SK-N-SH treated with all-trans-retinoic acid at 6 μM for 48 hours (cell line): ENCODE results near the gene CAMK2A.

ENCODE experiments used
- ATAC-seq: fragments of 200-7000 bp; cut with Tn5 transposase; 3 replicates; pipeline ENCODE4 v1.9.1; 2020; ENCODE audit warnings: mild to moderate bottlenecking, moderate library complexity
- ARNTL ChIP-seq: fragments of 450-650 bp; formaldehyde crosslinking; IDR thresholded peaks from 2 replicates; pipeline ENCODE4 v1.5.0; 2020; ENCODE audit warnings: low read depth, mild to moderate bottlenecking, moderate library complexity, borderline replicate concordance
- BACH2 ChIP-seq: fragments of 250-450 bp; sonication (Bioruptor Pico); IDR thresholded peaks from 2 replicates; pipeline ENCODE4 v1.9.0; 2021; ENCODE audit warnings: mild to moderate bottlenecking, borderline replicate concordance
- ESRRG ChIP-seq: fragments of 250-450 bp; sonication (Bioruptor Pico); IDR thresholded peaks from 2 replicates; pipeline ENCODE4 v1.6.1; 2021; ENCODE audit warnings: mild to moderate bottlenecking
- ISL1 ChIP-seq: fragments of 250-450 bp; sonication (Bioruptor Pico); IDR thresholded peaks from 2 replicates; pipeline ENCODE4 v2.1.2; 2022; ENCODE audit warnings: mild to moderate bottlenecking, moderate library complexity
- OSR1 ChIP-seq: fragments of 250-450 bp; sonication (Bioruptor Pico); IDR thresholded peaks from 2 replicates; pipeline ENCODE4 v1.8.0; 2022; ENCODE audit warnings: moderate library complexity, mild to moderate bottlenecking, inconsistent platforms
- RARB ChIP-seq: fragments of 250-450 bp; sonication (Bioruptor Pico); IDR thresholded peaks from 2 replicates; pipeline ENCODE4 v1.8.0; 2021; ENCODE audit warnings: mild to moderate bottlenecking, moderate library complexity
- SNAI2 ChIP-seq: fragments of 250-450 bp; sonication (Bioruptor Pico); IDR thresholded peaks from 2 replicates; pipeline ENCODE4 v1.5.0; 2020; ENCODE audit warnings: mild to moderate bottlenecking, moderate library complexity
- TCF4 ChIP-seq: fragments of 250-450 bp; sonication (Bioruptor Pico); IDR thresholded peaks from 2 replicates; pipeline ENCODE4 v1.8.0; 2021; ENCODE audit warnings: mild to moderate bottlenecking, moderate library complexity, borderline replicate concordance
- TOX ChIP-seq: fragments of 250-450 bp; sonication (Bioruptor Pico); IDR thresholded peaks from 2 replicates; pipeline ENCODE4 v1.8.0; 2021; ENCODE audit warnings: mild to moderate bottlenecking, moderate library complexity, borderline replicate concordance
- ZC3H10 ChIP-seq: fragments of 250-450 bp; sonication (Bioruptor Pico); IDR thresholded peaks from 2 replicates; pipeline ENCODE4 v1.5.1; 2021; ENCODE audit warnings: mild to moderate bottlenecking, moderate library complexity
- ZFP3 ChIP-seq: fragments of 250-450 bp; sonication (Bioruptor Pico); IDR thresholded peaks from 2 replicates; pipeline ENCODE4 v1.5.0; 2020; ENCODE audit warnings: mild to moderate bottlenecking, moderate library complexity
- ZFP30 ChIP-seq: fragments of 450-650 bp; formaldehyde crosslinking; IDR thresholded peaks from 2 replicates; pipeline ENCODE4 v1.5.0; 2022; ENCODE audit warnings: mild to moderate bottlenecking, moderate library complexity
- ZNF565 ChIP-seq: fragments of 450-650 bp; formaldehyde crosslinking; conservative IDR thresholded peaks from 2 replicates; pipeline ENCODE4 v1.5.0; 2020; ENCODE audit warnings: low read depth, mild to moderate bottlenecking, moderate library complexity
- ZNF70 ChIP-seq: fragments of 450-650 bp; formaldehyde crosslinking; IDR thresholded peaks from 2 replicates; pipeline ENCODE4 v1.5.0; 2020; ENCODE audit warnings: mild to moderate bottlenecking, moderate library complexity
- ZNF8 ChIP-seq: fragments of 450-650 bp; formaldehyde crosslinking; IDR thresholded peaks from 2 replicates; pipeline ENCODE4 v1.5.0; 2020; ENCODE audit warnings: mild to moderate bottlenecking, moderate library complexity
- TF ChIP-seq, protein P1 (sequence below): fragments of 250-450 bp; sonication (Bioruptor Pico); IDR thresholded peaks from 2 replicates; pipeline ENCODE4 v1.5.0; 2020; ENCODE audit warnings: mild to moderate bottlenecking, moderate library complexity
- TF ChIP-seq, protein P2 (sequence below): fragments of 250-450 bp; sonication (Bioruptor Pico); IDR thresholded peaks from 2 replicates; pipeline ENCODE4 v1.5.1; 2020; ENCODE audit warnings: low read depth, mild to moderate bottlenecking, moderate library complexity
- TF ChIP-seq, protein P3 (sequence below): fragments of 250-450 bp; sonication (Bioruptor Pico); IDR thresholded peaks from 2 replicates; pipeline ENCODE4 v1.8.0; 2020; ENCODE audit warnings: mild to moderate bottlenecking, moderate library complexity, borderline replicate concordance

Gene CAMK2A

DNA sequence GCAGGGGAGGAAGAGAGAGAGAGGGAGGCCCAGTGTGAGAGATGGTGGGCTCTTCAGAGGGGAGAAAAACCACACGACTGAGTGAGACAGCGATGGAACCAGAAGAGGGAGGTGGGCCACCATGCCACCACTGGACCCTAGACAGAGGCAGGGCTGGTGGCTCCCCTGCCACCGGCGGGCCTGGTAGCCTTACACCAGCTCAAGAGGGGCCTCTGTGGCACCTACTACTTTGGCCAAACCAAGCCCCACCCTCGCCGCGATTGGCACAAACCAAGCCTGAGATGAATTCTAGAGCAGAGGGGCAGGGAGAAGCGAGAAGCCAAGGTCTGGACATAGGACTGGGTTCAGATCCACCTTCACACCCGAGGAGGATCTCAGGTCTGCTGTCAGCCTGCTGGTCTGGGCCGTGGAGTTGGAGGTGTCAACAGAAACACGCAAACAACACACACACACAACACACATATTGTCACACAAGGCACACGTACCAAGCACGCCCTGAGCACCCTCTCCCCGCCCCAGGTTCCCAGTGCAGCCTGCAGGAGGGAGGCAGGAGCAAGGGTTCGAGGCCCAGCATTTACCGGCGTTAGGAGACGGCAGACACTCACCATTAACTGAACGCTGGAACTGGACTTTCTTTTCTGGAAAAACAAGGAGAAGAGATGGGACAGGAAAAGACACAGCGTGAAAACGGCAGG, 50.3 kb downstream of the CAMK2A start:
- no peak for TF ChIP-seq BACH2 (CRISPR knock-in tag)
- no peak for TF ChIP-seq OSR1 (CRISPR knock-in tag)
- no peak for TF ChIP-seq RARB (CRISPR knock-in tag)
- no peak for ATAC-seq

DNA sequence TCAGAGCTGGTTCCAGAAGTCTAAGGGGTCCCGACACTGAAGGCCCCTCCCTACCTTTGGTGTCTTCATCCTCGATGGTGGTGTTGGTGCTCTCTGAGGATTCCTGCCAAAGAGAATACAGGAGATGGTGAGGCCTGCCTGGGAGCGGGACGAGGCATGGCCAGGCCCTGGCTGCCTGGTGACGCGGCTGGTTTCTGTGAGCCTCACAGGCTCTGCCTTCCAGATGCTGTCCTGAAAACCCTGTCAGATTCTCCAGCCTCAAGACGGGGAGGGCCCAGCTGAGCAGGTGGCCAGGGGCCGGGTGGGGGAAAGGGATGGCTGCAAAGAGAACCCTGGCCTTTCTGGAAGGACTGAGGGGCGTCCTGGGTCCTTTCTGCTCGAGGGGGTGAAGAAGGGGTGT, 50.9 kb downstream of the CAMK2A start:
- TF ChIP-seq, protein P1, sequence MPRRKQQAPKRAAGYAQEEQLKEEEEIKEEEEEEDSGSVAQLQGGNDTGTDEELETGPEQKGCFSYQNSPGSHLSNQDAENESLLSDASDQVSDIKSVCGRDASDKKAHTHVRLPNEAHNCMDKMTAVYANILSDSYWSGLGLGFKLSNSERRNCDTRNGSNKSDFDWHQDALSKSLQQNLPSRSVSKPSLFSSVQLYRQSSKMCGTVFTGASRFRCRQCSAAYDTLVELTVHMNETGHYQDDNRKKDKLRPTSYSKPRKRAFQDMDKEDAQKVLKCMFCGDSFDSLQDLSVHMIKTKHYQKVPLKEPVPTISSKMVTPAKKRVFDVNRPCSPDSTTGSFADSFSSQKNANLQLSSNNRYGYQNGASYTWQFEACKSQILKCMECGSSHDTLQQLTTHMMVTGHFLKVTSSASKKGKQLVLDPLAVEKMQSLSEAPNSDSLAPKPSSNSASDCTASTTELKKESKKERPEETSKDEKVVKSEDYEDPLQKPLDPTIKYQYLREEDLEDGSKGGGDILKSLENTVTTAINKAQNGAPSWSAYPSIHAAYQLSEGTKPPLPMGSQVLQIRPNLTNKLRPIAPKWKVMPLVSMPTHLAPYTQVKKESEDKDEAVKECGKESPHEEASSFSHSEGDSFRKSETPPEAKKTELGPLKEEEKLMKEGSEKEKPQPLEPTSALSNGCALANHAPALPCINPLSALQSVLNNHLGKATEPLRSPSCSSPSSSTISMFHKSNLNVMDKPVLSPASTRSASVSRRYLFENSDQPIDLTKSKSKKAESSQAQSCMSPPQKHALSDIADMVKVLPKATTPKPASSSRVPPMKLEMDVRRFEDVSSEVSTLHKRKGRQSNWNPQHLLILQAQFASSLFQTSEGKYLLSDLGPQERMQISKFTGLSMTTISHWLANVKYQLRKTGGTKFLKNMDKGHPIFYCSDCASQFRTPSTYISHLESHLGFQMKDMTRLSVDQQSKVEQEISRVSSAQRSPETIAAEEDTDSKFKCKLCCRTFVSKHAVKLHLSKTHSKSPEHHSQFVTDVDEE, result no peak
- TF ChIP-seq ZC3H10 (CRISPR knock-in tag) (no peak), RARB (CRISPR knock-in tag) (no peak), TCF4 (CRISPR knock-in tag) (no peak), BACH2 (CRISPR knock-in tag) (no peak), ZFP3 (no peak), TOX (CRISPR knock-in tag) (no peak), ESRRG (CRISPR knock-in tag) (no peak), ARNTL (no peak), ZNF8 (CRISPR knock-in tag) (no peak)
- TF ChIP-seq, protein P2, sequence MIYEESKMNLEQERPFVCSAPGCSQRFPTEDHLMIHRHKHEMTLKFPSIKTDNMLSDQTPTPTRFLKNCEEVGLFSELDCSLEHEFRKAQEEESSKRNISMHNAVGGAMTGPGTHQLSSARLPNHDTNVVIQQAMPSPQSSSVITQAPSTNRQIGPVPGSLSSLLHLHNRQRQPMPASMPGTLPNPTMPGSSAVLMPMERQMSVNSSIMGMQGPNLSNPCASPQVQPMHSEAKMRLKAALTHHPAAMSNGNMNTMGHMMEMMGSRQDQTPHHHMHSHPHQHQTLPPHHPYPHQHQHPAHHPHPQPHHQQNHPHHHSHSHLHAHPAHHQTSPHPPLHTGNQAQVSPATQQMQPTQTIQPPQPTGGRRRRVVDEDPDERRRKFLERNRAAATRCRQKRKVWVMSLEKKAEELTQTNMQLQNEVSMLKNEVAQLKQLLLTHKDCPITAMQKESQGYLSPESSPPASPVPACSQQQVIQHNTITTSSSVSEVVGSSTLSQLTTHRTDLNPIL (CRISPR knock-in tag), result no peak
- TF ChIP-seq, all 23 proteins: peak for 0
- ATAC-seq, result no peak

DNA sequence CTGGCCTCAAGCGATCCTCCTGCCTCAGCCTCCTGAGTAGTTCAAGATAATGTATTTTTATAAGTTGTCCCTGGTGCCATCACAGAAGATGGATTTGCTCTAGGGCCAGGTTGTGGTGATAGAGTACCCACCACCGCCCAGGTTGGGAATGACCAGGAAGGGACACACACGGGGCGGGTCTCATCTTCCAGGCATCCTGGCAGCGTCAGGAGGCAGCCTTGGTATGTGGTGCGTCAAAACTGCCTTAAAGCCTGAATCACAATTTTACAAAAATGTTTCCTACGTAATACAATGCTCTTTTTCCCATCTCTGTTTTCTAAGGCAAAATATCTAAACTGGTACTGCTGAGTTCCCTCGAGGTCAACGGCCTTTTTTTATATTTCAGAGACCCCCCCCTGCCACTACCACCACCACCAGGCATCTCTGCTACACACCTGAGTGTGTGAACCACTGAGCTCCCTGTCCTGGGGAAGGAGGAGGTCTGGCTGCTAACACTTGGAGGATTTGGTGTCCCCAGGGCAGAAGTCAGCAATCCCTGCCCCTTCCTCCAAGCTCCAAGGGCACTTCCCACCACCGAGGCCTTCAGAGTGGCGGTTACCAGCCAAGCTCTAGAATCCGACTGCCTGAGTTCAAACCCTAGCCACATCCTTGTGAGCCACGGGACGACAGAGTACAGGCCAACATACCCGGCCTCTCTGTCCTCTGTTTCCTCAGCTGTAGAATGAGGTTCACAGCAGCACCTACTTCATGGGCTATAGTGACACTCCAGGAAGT, 52.4 kb downstream of the CAMK2A start:
- ATAC-seq, result no peak
- TF ChIP-seq ZNF8 (CRISPR knock-in tag) (no peak), SNAI2 (CRISPR knock-in tag) (no peak), ZFP3 (no peak), ZNF70 (CRISPR knock-in tag) (no peak)
- TF ChIP-seq, protein P1, result no peak

DNA sequence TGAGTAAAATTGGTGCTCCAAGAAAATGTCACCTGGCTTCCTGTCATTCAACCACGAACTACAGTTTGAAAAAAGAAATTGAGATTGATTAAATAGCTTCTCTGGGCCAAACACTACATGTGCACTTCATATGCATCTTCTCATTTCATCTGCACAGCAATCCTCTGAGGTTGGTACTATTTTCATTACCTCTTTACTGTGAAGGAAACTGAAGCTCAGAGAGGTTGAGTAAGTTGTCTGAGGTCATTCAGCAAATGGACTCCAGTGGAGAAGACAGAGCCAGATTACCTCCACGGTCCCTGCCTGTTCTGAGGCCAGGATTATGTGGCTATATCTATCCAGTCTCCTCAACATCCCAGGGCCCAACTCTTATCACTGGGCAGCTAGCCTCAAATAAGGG, 53.3 kb downstream of the CAMK2A start:
- TF ChIP-seq OSR1 (CRISPR knock-in tag) (no peak), RARB (CRISPR knock-in tag) (no peak), ARNTL (no peak), ZFP3 (no peak), ZNF565 (CRISPR knock-in tag) (no peak), ESRRG (CRISPR knock-in tag) (no peak), ISL1 (CRISPR knock-in tag) (no peak), ZFP30 (CRISPR knock-in tag) (no peak)
- TF ChIP-seq, protein P2 (CRISPR knock-in tag), result no peak
- TF ChIP-seq, protein P3, sequence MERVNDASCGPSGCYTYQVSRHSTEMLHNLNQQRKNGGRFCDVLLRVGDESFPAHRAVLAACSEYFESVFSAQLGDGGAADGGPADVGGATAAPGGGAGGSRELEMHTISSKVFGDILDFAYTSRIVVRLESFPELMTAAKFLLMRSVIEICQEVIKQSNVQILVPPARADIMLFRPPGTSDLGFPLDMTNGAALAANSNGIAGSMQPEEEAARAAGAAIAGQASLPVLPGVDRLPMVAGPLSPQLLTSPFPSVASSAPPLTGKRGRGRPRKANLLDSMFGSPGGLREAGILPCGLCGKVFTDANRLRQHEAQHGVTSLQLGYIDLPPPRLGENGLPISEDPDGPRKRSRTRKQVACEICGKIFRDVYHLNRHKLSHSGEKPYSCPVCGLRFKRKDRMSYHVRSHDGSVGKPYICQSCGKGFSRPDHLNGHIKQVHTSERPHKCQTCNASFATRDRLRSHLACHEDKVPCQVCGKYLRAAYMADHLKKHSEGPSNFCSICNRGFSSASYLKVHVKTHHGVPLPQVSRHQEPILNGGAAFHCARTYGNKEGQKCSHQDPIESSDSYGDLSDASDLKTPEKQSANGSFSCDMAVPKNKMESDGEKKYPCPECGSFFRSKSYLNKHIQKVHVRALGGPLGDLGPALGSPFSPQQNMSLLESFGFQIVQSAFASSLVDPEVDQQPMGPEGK (CRISPR knock-in tag), result no peak
- no peak for ATAC-seq
